IMR-90 (cell line): ENCODE results near the gene GUCY2C. TPM values are rescaled to one million over a fixed set of nuclear protein-coding genes. Genes with fewer than 3 reads are reported as not detected.

Source experiments
- ATAC-seq: fragments of 200-7000 bp; cut with Tn5 transposase; 2 replicates; pipeline ENCODE4 v1.9.1; 2020; ENCODE audit warnings: low read depth, mild to moderate bottlenecking, moderate library complexity
- BruUV-seq: library from RNA; stranded (reverse); fragments of 400-500 nt; replicated peaks from 2 replicates; lab custom pipeline; 2021; lab: Mats Ljungman, UMichigan
- CTCF ChIA-PET: fragments of 300-600 bp; formaldehyde crosslinking; extraction: SDS; loops from one replicate; lab custom pipeline; 2021; ENCODE audit warnings: antibody characterized with exemption; lab: Yijun Ruan, JAX
- POLR2A ChIA-PET: fragments of 300-600 bp; sonication (Branson Sonifier 250); formaldehyde crosslinking; loops from one replicate; lab custom pipeline; 2022; ENCODE audit warnings: antibody characterized with exemption; ENCODE audit not compliant: unreplicated experiment; lab: Charles Lee
- DNase-seq: peaks from one replicate; pipeline ENCODE4 v3.0.0; 2013
- H2AFZ ChIP-seq: replicated peaks from 2 replicates; pipeline ENCODE3; 2013; ENCODE audit warnings: low read length, mild to moderate bottlenecking; ENCODE audit not compliant: poor library complexity
- H2AK5ac ChIP-seq: 2 replicates; pipeline ENCODE4 v1.6.1; 2013; ENCODE audit warnings: low read depth, low read length, inconsistent platforms
- H2AK9ac ChIP-seq: replicated peaks from 2 replicates; pipeline ENCODE3; 2013; ENCODE audit warnings: mild to moderate bottlenecking, low read depth, low read length, moderate library complexity; ENCODE audit not compliant: poor library complexity
- H2BK120ac ChIP-seq: 2 replicates; pipeline ENCODE4 v1.6.1; 2013; ENCODE audit warnings: low read depth, low read length, inconsistent platforms
- H2BK15ac ChIP-seq: 3 replicates; pipeline ENCODE4 v1.6.1; 2013; ENCODE audit warnings: low read depth, low read length, inconsistent platforms
- H2BK20ac ChIP-seq: 2 replicates; pipeline ENCODE4 v1.6.1; 2013; ENCODE audit warnings: low read depth, mild to moderate bottlenecking, inconsistent platforms, low read length, moderate library complexity
- H2BK5ac ChIP-seq: 2 replicates; pipeline ENCODE4 v1.6.1; 2013; ENCODE audit warnings: mild to moderate bottlenecking, low read depth, low read length, inconsistent platforms; ENCODE audit not compliant: poor library complexity, severe bottlenecking
- H3K14ac ChIP-seq: replicated peaks from 2 replicates; pipeline ENCODE4 v1.6.1; 2013; ENCODE audit warnings: low read depth, low read length, inconsistent platforms
- H3K18ac ChIP-seq: 2 replicates; pipeline ENCODE4 v1.6.1; 2013; ENCODE audit warnings: low read depth, low read length, control low read depth
- H3K23ac ChIP-seq: 2 replicates; pipeline ENCODE4 v1.6.1; 2013; ENCODE audit warnings: low read depth, low read length, inconsistent platforms
- H3K27ac ChIP-seq: 2 replicates; pipeline ENCODE4 v1.5.1; 2013; ENCODE audit warnings: mild to moderate bottlenecking, control low read depth, low read length; ENCODE audit not compliant: insufficient read depth
- H3K27me3 ChIP-seq: 2 replicates; pipeline ENCODE4 v1.6.1; 2013; ENCODE audit warnings: low read length; ENCODE audit not compliant: control insufficient read depth, insufficient read depth
- H3K36me3 ChIP-seq: 2 replicates; pipeline ENCODE4 v1.6.1; 2013; ENCODE audit warnings: low read length, mixed read lengths; ENCODE audit not compliant: control insufficient read depth, insufficient read depth
- H3K4ac ChIP-seq: 2 replicates; pipeline ENCODE4 v1.6.1; 2013; ENCODE audit warnings: low read depth, low read length, inconsistent platforms
- H3K4me1 ChIP-seq: 2 replicates; pipeline ENCODE4 v1.6.1; 2013; ENCODE audit warnings: low read length, mixed read lengths; ENCODE audit not compliant: control insufficient read depth, insufficient read depth
- H3K4me2 ChIP-seq: 2 replicates; pipeline ENCODE4 v1.6.1; 2013; ENCODE audit warnings: low read depth, mild to moderate bottlenecking, control low read depth, low read length, moderate library complexity
- H3K4me3 ChIP-seq: 2 replicates; pipeline ENCODE4 v1.5.1; 2013; ENCODE audit warnings: low read depth, mild to moderate bottlenecking, control low read depth, low read length, moderate library complexity; ENCODE audit not compliant: insufficient read depth
- H3K56ac ChIP-seq: 2 replicates; pipeline ENCODE4 v1.6.1; 2013; ENCODE audit warnings: low read length, inconsistent platforms; ENCODE audit not compliant: insufficient read depth; ENCODE audit errors: extremely low read depth
- H3K79me1 ChIP-seq, 2 experiments: 2 replicates each; pipeline ENCODE4 v1.6.1; 2013; ENCODE audit warnings: low read length in 2 of 2, inconsistent platforms in 1 of 2, low read depth in 1 of 2
- H3K9ac ChIP-seq: 2 replicates; pipeline ENCODE4 v1.6.1; 2013; ENCODE audit warnings: low read depth, low read length, control low read depth
- H3K9me1 ChIP-seq: 2 replicates; pipeline ENCODE4 v1.6.1; 2013; ENCODE audit warnings: low read length, inconsistent platforms; ENCODE audit not compliant: insufficient read depth
- H3K9me3 ChIP-seq: 2 replicates; pipeline ENCODE4 v1.6.1; 2013; ENCODE audit warnings: low read length; ENCODE audit not compliant: control insufficient read depth, insufficient read depth
- H4K20me1 ChIP-seq: 2 replicates; pipeline ENCODE4 v1.6.1; 2013; ENCODE audit warnings: low read length, inconsistent platforms; ENCODE audit not compliant: insufficient read depth
- H4K5ac ChIP-seq: 2 replicates; pipeline ENCODE4 v1.6.1; 2013; ENCODE audit warnings: mild to moderate bottlenecking, low read depth, low read length, control low read depth
- H4K8ac ChIP-seq, 2 experiments: 2 replicates each; pipeline ENCODE4 v1.6.1; 2013; ENCODE audit warnings: low read depth in 2 of 2, low read length in 2 of 2, control low read depth in 1 of 2, inconsistent platforms in 1 of 2
- H4K91ac ChIP-seq: 2 replicates; pipeline ENCODE4 v1.6.1; 2013; ENCODE audit warnings: low read depth, low read length, inconsistent platforms; ENCODE audit not compliant: insufficient read depth
- BHLHE40 ChIP-seq: fragments of 150-350 bp; IDR thresholded peaks from 2 replicates; pipeline ENCODE4 v1.6.1; 2016; ENCODE audit warnings: mild to moderate bottlenecking, low read depth, low read length
- CEBPB ChIP-seq: IDR thresholded peaks from 2 replicates; pipeline ENCODE4 v1.6.1; 2012; ENCODE audit warnings: low read depth, low read length, improper control_type of control experiment
- CHD1 ChIP-seq: IDR thresholded peaks from 2 replicates; pipeline ENCODE4 v1.6.1; 2012; ENCODE audit warnings: low read depth, low read length, improper control_type of control experiment
- MAFK ChIP-seq: IDR thresholded peaks from 2 replicates; pipeline ENCODE4 v1.6.1; 2012; ENCODE audit warnings: low read depth, low read length, improper control_type of control experiment
- MAZ ChIP-seq: IDR thresholded peaks from 2 replicates; pipeline ENCODE4 v1.6.1; 2012; ENCODE audit warnings: low read depth, mild to moderate bottlenecking, low read length, improper control_type of control experiment, moderate library complexity, borderline replicate concordance
- MXI1 ChIP-seq: IDR thresholded peaks from 2 replicates; pipeline ENCODE4 v1.6.1; 2012; ENCODE audit warnings: low read depth, mild to moderate bottlenecking, low read length, moderate library complexity, borderline replicate concordance
- NFE2L2 ChIP-seq: fragments of 150-350 bp; IDR thresholded peaks from 2 replicates; pipeline ENCODE4 v1.6.1; 2016; ENCODE audit warnings: low read depth, mild to moderate bottlenecking, low read length
- POLR2A ChIP-seq: IDR thresholded peaks from 2 replicates; pipeline ENCODE4 v1.6.1; 2012; ENCODE audit warnings: mild to moderate bottlenecking, low read depth, low read length
- RAD21 ChIP-seq: IDR thresholded peaks from 2 replicates; pipeline ENCODE4 v1.6.1; 2012; ENCODE audit warnings: low read length, improper control_type of control experiment
- RCOR1 ChIP-seq: IDR thresholded peaks from 2 replicates; pipeline ENCODE4 v1.6.1; 2012; ENCODE audit warnings: mild to moderate bottlenecking, low read length, improper control_type of control experiment; ENCODE audit not compliant: insufficient replicate concordance
- RFX5 ChIP-seq: IDR thresholded peaks from 2 replicates; pipeline ENCODE4 v1.8.0; 2012; ENCODE audit warnings: low read depth, mild to moderate bottlenecking, low read length, moderate library complexity
- SMC3 ChIP-seq: fragments of 150-350 bp; IDR thresholded peaks from 2 replicates; pipeline ENCODE4 v1.6.1; 2016; ENCODE audit warnings: low read depth, mild to moderate bottlenecking, antibody characterized with exemption, low read length, moderate library complexity
- WGBS, 2 experiments: methylation state at CpG; one replicate each; pipeline versions ENCODE4 v1.1.5 to v1.1.7; 2013; ENCODE audit warnings: missing lambda C conversion rate in 2 of 2; ENCODE audit not compliant: insufficient read length in 1 of 2; ENCODE audit errors: extremely low coverage in 2 of 2; 5-methylcytosine and 5-hydroxymethylcytosine counted together
- dilution Hi-C: fragments of 300-500 bp; cut with HindIII; formaldehyde crosslinking; loops from one replicate; pipeline ENCODE4 v1.14.3; 2018; ENCODE audit warnings: low sequenced_read_pairs; ENCODE audit not compliant: unreplicated experiment
- in situ Hi-C: fragments of 300-500 bp; cut with MboI; formaldehyde crosslinking; loops from 3 replicates; pipeline ENCODE4 v1.14.3; 2019; ENCODE audit warnings: low sequenced_read_pairs, inconsistent platforms, mixed read lengths
- intact Hi-C: fragments of 100-400 bp; cut with micrococcal nuclease; formaldehyde crosslinking; loops from 2 replicates; pipeline ENCODE4 v1.10.0; 2022
- polyA plus RNA-seq, 3 experiments: library from polyadenylated mRNA; depleted of rRNA; stranded (reverse); fragments of >200 nt; gene quantifications; 2 replicates each; pipeline ENCODE4 v1.2.3, GENCODE V29; 2012; ENCODE audit warnings: low replicate concordance in 1 of 3
- total RNA-seq: library from RNA; depleted of rRNA; stranded (reverse); fragments of >200 nt; gene quantifications from 2 replicates; pipeline ENCODE4 v1.2.3, GENCODE V29; 2012
- TF ChIP-seq, protein P1 (sequence below): fragments of 150-350 bp; IDR thresholded peaks from 2 replicates; pipeline ENCODE4 v1.6.1; 2016; ENCODE audit warnings: low read depth, mild to moderate bottlenecking, low read length, moderate library complexity, borderline replicate concordance
- TF ChIP-seq, protein P2 (sequence below): conservative IDR thresholded peaks from 2 replicates; pipeline ENCODE4 v1.5.1; 2012; ENCODE audit warnings: mild to moderate bottlenecking, low read depth, low read length, improper control_type of control experiment
- TF ChIP-seq, protein P3 (sequence below): fragments of 150-350 bp; IDR thresholded peaks from 2 replicates; pipeline ENCODE4 v1.6.1; 2017; ENCODE audit warnings: mild to moderate bottlenecking, antibody characterized with exemption, low read length, low read depth

Gene GUCY2C
- total and polyA plus RNA-seq, 2 of the 4 experiments (the other 2 are of a cell fraction), result not detected

DNA sequence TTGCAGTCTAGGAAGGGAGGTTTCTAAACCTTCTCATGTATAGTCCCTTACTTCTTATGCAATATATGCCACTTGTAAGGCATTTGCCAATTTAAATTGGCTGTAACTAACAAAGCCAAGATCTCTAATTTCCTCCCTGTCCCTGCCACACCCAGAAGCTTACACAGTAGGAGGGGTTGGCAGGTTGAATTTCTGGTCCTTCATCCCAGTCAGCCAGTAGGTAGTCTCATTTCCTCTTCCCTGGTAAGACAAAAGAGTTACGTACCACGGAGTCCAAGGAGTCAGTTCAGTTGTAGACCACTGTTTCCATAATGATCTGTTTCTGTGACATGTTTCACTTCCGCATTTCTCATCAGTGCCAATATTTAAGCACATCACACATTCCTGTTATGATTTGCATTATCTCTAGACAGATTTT lies 81.7 kb downstream of the GUCY2C start:
- TF ChIP-seq MAFK, result no peak
- TF ChIP-seq, protein P1, sequence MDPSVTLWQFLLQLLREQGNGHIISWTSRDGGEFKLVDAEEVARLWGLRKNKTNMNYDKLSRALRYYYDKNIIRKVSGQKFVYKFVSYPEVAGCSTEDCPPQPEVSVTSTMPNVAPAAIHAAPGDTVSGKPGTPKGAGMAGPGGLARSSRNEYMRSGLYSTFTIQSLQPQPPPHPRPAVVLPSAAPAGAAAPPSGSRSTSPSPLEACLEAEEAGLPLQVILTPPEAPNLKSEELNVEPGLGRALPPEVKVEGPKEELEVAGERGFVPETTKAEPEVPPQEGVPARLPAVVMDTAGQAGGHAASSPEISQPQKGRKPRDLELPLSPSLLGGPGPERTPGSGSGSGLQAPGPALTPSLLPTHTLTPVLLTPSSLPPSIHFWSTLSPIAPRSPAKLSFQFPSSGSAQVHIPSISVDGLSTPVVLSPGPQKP, result no peak
- no peak for TF ChIP-seq RCOR1
- TF ChIP-seq, protein P2, sequence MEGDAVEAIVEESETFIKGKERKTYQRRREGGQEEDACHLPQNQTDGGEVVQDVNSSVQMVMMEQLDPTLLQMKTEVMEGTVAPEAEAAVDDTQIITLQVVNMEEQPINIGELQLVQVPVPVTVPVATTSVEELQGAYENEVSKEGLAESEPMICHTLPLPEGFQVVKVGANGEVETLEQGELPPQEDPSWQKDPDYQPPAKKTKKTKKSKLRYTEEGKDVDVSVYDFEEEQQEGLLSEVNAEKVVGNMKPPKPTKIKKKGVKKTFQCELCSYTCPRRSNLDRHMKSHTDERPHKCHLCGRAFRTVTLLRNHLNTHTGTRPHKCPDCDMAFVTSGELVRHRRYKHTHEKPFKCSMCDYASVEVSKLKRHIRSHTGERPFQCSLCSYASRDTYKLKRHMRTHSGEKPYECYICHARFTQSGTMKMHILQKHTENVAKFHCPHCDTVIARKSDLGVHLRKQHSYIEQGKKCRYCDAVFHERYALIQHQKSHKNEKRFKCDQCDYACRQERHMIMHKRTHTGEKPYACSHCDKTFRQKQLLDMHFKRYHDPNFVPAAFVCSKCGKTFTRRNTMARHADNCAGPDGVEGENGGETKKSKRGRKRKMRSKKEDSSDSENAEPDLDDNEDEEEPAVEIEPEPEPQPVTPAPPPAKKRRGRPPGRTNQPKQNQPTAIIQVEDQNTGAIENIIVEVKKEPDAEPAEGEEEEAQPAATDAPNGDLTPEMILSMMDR, result no peak
- no peak for TF ChIP-seq CEBPB
- no peak for TF ChIP-seq MAZ
- no peak for TF ChIP-seq RFX5
- no peak for TF ChIP-seq SMC3
- TF ChIP-seq NFE2L2, result no peak
- no peak for TF ChIP-seq BHLHE40
- TF ChIP-seq POLR2A, result no peak
- TF ChIP-seq RAD21, result no peak
- TF ChIP-seq MXI1, result no peak
- TF ChIP-seq CHD1, result no peak
- TF ChIP-seq, protein P3, sequence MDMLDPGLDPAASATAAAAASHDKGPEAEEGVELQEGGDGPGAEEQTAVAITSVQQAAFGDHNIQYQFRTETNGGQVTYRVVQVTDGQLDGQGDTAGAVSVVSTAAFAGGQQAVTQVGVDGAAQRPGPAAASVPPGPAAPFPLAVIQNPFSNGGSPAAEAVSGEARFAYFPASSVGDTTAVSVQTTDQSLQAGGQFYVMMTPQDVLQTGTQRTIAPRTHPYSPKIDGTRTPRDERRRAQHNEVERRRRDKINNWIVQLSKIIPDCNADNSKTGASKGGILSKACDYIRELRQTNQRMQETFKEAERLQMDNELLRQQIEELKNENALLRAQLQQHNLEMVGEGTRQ, result no peak
- Histone ChIP-seq H2BK5ac (no peak overlapping the region), H3K4me3 (no peak overlapping the region), H3K79me1 (no peaks in the 10 kb centered on the region), H2AK5ac (no peak overlapping the region), H3K27me3 (no peaks in the 10 kb centered on the region), H3K14ac (no peak overlapping the region), H3K36me3 (no peaks in the 10 kb centered on the region), H3K4me2 (no peak overlapping the region), H4K5ac (no peak overlapping the region), H2BK120ac (no peak overlapping the region), H3K9ac (no peak overlapping the region), H2AFZ (no peak overlapping the region), H3K27ac (no peak overlapping the region), H2BK20ac (no peak overlapping the region), H2AK9ac (no peak overlapping the region), H4K8ac (no peak overlapping the region), H3K4ac (no peak overlapping the region), H3K4me1 (no peaks in the 10 kb centered on the region), H3K9me3 (no peaks in the 10 kb centered on the region), H3K9me1 (no peaks in the 10 kb centered on the region), H4K20me1 (no peaks in the 10 kb centered on the region), H4K91ac (no peak overlapping the region), H3K23ac (no peak overlapping the region), H2BK15ac (no peak overlapping the region), H3K18ac (no peak overlapping the region), H3K56ac (no peak overlapping the region)
- intact Hi-C loops (loop anchor here (5.0 kb wide), 1 partner anchor 247 kb away; the partner anchor contains the start of gene ATF7IP), dilution Hi-C loops (no loop called here), in situ Hi-C loops (loop anchor here (10.0 kb wide), 1 partner anchor 380 kb away; no protein-coding TSS in a partner anchor)
- ATAC-seq (no peak), DNase-seq (no peak)
- no TSS peak for BruUV-seq
- POLR2A ChIA-PET, result no interaction called here
- 33% methylated on average over 1 of the region's 3 CpGs; no CpG with 5 or more reads in 1 of the 2 experiments for WGBS, 2 experiments
- CTCF ChIA-PET, result no interaction called here
